NT2/D1 (cell line): ENCODE measurements around the gene STK25.

ENCODE experiments used
- SUZ12 ChIP-seq: IDR thresholded peaks from 2 replicates; pipeline ENCODE4 v1.6.1; 2011; ENCODE audit not compliant: insufficient read length, insufficient read depth; ENCODE audit errors: extremely low read depth
- ZNF274 ChIP-seq: IDR thresholded peaks from 2 replicates; pipeline ENCODE4 v1.6.1; 2011; ENCODE audit warnings: mild to moderate bottlenecking, low read depth, low read length

DNA sequence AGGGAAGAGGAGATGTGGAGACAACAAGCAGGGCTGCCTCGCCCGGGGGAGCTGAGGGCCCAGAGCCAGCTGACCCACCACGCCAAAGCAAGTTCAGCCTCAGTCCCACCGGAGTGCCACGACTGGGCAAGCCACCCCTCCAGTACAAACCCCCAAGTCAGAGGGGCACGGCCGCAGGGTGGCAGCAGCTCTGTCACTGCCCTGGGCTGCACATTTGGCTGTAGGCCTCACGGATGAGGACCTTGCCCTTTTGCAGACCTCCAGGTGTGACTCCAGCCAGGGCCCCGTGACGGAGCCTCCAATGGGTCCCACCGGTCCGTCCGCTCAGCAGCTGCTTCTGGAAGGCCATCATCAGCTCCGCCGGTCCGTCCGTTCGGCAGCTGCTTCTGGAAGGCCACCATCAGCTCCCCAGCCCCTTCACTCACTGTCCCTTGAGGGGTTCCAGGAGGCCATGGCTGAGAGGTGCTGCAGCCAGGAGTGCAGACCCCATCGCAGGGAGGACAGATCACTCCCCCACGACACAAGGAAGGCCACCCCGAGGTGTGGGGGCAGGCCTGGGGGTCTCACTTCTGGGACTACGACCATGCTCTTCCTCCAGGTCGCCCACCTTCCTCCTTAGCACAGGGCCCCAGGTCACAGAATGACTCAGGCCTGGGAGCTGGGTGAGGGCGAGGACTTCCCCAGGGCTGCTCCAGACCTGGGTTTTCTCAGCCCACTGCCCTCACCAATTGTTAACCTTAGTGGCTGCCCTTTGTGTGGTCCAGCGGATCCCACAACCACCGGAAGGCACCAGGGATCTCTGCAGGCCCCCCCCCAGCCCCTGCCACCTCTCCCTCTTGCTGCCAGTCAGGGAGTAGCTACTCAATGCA is 24.6 kb upstream of the STK25 start:
- TF ChIP-seq SUZ12 = no peak
- TF ChIP-seq ZNF274 = no peak
